AG08396 (cell line): ENCODE results near the gene CDK8.
"Not testable (repeated sequence)": the region's sequence is repeated elsewhere in the genome, so short reads cannot be mapped to it uniquely, and the experiment has no call there.

Source experiments
- DNase-seq: peaks from one replicate; pipeline ENCODE4 v3.0.0; 2012; ENCODE audit warnings: low spot score, mixed read lengths

CDK8 gene

DNA sequence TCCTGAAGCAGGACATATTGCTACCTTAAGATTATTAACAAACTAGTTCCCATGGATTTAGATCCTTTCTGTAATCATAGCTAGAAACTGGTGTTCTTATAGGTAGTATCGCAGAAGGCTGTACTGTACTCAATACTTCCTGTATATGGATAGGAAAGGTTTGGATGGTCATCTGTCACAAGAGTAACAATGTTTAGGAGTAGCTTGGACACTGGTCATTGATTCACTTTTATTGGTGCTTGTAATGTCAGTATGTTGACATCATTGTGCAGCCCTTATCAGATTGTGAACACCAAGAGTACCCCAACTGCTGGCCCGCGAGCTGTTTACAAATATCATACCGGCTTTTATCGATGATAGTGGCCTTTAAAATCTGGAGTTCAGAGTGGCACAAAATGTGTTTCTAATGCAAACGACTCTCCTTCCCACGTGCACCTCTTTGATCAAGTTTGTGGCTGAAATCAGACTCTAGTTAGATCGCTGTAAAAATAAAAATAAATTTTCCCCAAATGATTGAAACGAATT, 605 bp upstream of the CDK8 start:
- DNase-seq, result no peak

DNA sequence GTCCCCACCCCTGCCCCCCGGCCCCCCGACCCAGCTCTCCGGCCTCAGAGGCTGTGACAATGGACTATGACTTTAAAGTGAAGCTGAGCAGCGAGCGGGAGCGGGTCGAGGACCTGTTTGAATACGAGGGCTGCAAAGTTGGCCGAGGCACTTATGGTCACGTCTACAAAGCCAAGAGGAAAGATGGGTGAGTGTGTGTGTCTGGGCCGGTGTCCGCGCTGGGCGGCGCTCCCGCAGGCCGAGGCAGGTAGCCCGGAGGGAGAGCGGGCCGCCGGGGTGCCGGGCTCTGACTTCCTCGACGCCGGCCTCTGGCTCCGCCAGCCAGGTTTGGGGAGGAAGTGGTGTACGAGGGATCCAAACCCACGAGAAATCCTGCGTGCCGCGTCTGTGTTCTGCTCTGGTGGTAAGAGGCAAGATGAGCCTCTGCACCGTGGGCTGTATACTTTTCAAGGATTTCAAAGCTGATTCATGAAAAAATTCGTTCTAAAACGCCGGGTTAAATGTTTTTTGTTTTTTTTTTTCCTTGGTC, 718 bp downstream of the CDK8 start:
- DNase-seq, result peak; percentile 47

DNA sequence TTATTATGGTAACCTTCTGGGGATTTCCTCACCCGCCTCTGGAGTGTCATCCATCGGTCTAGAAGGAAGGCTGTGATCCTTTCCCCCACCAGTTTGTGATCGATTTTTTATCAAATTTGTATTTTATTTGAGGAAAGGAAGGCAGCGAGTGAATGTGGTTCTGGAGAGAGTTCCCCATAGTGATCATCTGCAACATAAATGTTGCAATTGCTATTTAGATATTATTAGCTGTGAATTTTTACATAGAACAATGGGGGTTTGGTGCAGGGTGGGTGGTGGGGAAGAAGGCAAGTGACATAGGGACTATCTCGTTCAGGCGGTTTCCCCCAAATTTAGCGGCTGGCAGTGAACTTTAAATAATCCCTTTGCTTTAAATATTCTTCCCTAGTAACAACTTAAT, 1.2 kb downstream of the CDK8 start:
- DNase-seq, result no peak

DNA sequence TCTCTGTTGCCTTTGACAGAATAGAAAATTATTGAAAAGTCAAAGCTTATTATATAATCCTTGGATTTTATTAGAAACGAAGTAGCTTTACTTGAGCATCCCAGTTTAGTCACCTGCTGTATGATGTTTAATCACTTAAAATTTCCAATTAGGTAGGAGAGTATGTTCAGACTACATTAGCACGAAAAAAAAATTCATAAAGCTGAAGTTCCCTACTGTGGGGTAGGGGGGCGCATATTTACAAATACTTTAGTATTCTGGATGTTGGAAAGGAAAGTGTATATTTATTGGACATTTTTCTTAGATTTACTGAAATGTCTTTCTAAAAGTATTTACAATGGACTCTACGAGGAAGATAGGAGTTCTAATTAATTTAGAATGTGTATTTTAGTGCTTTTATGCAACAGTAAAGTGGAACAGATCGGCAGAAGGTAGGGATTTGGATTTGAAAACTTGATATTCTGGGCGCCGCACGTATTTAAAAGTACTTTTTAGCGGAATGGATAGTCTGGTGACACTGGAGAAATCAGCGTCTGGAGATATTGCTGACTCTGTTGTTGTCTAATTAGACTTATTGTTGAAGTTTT, 1.9 kb downstream of the CDK8 start:
- DNase-seq, result no peak

DNA sequence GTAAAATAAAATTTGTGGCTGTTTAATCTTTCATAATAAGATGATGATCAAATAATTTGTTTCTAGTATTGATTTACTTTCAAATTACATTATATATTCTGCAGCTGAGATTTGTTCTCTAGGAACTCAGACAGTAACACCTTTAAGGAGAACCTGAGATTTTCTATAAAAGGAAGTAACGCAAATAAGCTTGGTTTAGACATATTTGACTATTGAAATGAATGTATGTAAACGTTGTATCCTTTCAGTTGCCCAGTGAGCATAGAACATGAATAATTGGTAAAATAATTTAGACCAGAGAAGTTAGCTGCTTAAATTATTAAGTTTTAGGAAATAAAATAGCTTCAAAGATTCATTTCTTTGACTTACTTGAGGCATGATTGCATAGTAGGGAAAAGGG, 3.1 kb downstream of the CDK8 start:
- DNase-seq, result no peak

DNA sequence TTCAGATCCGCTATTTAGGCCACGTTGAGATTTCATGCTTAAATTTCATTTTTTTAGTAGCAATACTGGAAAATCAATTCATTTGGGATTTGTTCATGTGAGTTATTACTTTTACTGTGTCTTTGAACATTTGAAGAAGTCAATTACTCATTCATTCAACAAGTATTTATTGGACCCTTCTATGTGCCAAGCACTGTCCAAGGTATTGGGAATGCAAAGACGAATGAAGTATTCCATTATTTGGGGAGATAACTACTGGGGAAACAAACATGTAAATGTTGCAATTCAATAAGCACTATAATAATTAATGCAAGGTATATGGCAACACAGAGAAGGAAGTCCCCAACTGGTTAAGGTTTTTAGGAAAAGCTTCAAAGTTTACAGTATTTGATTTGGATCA, 5.7 kb downstream of the CDK8 start:
- DNase-seq, result no peak

DNA sequence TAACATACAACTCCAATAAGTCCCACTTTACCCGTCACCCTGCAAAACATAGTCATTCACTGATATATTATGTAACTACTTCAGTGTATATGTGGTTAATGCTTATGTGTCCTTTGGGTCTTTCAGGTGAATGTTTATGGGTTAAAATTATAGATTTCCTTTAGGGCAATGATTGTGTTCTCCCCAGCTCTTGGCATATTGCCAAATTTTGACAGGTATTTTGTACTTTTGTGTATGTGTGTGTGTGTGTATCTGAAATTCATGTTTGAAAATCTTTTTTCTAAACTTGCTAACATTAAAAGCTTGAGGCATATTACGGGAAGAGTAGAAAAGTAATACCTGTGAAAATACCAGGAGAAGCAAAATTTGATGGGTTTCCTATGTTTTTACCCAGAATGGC, 8.2 kb downstream of the CDK8 start:
- DNase-seq, result no peak

DNA sequence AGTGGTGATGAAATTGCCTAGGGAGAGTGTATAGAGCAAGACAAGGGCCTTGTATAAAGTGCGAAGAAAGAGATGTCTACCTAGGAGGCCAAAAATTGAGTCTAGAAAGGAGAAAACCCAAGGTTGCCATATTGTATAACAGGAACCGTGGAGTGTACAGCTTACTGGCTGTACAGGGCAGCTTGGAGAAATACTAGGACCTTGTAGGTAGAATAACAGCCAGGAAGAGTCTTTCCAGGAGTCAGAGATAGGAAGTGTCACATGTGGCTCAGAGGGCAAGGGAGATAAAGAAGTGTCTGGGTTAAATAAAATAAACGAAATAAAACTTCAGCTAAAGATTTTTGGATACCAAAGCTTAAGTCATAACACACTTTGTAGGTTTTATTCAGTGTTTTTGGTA, 12.4 kb downstream of the CDK8 start:
- DNase-seq, result no peak

DNA sequence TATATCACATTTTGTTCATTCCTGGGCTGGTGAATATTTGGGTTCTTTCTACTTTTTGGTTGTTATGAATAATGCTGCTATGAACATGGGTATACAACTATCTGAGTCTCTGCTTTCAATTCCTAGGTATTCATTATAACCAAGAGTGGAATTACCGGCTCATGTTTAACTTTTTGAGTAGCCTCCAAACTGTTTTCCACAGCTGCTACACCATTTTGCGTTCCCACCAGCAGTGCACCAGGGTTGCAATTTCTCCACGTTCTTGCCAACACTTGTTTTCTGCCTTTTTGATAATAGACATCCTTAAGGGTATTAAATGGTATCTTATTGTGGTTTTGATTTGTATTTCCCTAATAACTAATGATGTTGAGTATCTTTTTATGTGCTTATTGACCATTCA, 16.8 kb downstream of the CDK8 start:
- no peak for DNase-seq

DNA sequence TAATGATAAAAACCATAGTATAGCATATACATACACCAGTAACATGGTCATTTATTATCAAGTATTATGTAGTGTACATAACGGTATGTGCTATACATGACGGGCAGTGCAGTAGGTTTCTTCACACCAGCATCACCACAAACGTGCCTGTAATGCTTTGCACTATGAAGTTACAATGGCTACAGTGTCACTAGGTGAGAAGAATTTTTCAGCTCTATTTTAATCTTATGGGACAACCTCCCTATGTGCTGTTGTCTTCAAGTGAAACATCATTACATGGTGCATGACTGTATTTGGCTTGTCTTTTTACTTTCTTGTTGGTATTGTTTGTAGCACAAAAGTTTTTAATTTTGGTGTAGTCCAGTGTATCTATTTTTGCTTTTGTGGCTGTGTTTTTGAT, 18.7 kb downstream of the CDK8 start:
- no peak for DNase-seq

DNA sequence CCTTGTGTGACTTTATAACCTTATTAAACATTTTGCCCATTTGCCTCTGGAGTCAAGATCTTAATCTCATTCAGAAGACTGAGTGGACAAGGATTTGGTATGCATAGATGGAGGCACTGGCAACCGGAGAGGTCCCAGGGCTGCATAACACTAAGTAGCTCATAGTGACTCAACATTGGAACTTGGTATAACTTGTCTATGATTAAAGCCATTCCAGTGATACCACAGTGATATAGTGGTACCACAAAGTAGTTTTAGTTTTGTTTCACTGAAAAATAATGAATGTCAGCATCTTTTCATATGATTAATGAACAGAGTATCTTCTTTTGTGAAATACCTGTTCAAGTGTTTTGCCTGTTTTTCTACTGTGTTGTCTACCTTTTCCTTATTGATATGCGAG, 26.4 kb downstream of the CDK8 start:
- peak; percentile 58 for DNase-seq

DNA sequence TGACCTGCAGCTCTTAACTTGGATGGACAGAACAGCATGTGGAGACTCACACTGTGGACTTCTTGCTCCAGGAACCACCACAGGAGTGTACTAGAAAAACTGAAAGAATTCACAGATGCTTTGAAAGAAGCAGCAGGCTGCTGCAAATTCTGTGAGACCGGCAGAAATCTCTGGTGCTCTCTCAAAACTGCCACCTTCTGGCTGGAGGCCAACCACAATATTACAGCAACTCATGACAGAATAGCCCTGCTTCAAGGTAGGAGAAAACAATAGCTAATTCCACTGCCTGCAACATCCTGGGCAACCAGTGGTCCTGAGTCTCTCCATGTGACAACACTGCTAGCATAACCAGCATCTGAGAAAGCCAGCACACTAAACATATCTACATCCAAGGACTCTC, 26.9 kb downstream of the CDK8 start:
- no peak for DNase-seq

DNA sequence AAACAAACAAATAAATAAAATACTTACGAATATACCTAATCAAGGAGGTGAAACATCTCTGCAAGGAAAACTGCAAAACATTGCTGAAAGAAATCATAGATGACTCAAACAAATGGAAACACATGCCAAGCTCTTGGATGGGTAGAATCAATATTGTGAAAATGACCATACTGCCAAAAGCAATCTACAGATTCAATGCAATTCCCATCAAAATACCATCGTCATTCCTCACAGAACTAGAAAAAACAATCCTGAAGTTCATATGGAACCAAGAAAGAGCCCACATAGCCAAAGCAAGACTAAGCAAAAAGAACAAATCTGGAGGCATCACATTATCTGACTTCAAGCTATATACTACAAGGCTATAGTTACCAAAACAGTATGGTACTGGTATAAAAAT, 32.0 kb downstream of the CDK8 start:
- not testable (repeated sequence) for DNase-seq

DNA sequence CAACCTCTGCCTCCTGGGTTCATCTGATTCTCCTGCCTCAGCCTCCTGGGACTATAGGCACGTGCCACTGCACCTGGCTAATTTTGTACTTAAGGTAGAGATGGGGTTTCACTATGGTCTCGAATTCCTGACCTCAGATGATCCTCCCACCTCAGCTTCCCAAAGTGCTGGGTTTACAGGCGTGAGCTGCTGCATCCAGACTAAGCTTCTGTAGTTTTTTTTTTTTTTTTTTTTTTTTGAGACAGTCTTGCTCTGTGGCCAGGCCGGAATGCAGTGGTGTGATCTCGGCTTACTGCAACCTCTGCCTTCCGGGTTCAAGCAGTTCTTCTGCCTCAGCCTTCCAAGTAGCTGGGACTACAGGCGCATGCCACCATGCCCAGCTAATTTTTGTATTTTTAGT, 34.9 kb downstream of the CDK8 start:
- not testable (repeated sequence) for DNase-seq

DNA sequence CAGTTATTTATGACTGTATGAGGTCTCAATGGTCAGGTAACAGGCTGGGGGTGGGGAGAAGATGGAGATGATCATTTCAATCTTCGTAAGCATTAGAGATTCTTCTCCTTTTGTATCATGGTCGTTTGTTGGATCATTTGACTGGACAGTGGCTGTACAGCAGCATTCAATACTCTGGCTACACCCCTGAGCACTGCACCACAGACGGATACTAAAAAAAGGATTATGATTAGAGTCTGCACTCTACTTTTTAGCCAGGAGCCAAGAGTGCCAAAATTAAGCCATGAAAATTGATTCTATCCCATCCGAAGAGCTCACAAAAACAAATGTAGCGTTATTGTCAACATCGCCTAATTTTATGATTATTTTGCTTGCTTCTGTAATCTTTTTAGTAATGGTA, 41.9 kb downstream of the CDK8 start:
- no peak for DNase-seq

DNA sequence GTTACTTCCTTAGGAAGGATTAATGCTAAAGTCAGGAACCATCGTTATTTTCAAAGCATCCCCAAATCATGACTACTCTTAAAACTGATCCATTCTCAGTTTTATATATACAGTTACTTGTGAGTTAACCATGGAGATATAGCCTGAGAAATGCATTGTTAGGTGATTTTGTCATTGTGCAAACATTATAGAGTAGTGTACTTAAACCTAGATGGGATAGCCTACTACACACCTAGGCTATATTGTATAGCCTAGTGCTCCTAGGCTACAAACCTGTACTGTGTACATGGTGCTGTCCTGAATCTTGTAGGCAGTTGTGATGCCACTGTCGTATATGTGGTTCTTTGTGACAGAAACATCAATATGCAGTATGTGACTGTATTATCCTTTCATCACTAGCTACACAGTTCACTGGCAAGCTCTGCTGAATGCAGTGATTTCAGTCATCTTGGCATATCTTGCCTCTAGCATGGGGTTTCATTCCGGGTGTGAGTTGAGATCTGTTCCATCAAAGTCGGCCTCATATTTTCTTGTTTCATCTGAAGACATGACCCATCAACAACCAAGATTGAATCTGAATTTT, 45.3 kb downstream of the CDK8 start:
- DNase-seq, result no peak

DNA sequence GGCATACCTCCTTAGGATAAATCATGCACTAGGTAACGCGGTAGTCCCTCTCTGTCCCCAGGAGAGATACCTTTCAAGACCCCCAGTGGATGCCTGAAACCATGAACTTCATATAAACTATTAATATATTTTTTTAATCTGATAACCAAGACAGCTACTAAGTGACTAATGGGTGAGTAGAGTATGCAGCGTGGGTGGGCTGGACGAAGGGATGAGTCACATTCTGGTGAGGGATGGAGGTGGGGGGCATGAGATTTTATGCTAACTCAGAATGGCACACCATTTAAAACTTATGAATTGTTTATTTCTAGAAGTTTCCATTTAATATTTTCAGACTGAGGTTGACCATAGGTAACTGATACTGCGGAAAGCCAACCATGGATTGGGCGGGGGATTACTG, 46.2 kb downstream of the CDK8 start:
- peak; percentile 19 for DNase-seq

DNA sequence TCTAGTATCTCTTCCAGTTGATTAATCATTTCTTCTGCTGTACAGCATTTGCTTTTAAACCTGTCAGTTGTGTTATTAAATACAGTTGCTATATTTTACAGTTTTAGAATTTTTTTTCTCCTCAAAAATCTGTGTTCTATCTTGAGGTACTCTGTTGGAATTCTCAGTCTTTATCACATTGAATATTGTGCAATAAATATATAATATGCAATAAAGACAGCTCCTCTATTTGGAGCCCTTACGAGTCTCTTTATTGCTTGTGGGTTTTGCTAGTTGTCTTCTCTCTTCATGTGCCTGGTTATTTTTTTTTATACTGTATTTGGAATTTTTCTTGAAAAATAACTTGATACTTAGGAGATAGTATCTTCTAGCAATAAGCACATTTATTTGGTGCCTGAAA, 51.7 kb downstream of the CDK8 start:
- no peak for DNase-seq

DNA sequence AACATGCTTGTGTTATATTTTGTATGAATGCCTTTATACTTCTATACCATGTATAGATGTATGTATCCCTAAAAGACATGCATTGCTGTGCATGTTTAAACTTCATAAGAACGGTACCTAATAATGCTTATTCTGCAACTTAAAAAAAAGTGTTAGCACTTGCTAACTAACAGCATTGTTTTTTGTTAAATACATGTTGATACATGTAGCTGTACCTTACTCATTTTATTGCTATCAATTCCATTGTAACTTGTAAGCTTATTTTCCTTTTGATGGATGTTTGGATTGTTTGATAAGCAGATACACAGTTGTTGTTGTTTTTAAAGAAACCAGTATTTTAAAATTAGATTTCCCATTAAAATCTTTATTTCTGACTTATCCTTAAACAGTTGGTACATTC, 53.8 kb downstream of the CDK8 start:
- no peak for DNase-seq

DNA sequence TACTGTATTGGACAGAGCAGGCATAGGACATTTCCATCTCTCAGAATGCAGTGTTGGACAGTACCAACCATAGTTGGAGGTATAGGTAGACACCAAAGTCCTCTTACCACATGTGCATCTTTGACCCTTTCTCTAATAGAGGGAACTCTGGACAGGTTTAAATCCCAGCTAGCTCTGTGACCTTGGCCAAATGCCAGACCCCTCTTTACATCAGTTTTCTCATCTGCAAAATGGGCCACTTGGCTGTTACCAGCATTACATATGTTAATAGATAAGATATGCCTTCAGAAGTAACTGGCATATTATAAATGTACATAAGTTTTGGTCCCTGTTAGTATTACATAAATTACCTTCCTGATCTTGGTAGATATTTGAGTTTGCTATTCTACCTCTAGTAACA, 54.3 kb downstream of the CDK8 start:
- DNase-seq, result no peak

DNA sequence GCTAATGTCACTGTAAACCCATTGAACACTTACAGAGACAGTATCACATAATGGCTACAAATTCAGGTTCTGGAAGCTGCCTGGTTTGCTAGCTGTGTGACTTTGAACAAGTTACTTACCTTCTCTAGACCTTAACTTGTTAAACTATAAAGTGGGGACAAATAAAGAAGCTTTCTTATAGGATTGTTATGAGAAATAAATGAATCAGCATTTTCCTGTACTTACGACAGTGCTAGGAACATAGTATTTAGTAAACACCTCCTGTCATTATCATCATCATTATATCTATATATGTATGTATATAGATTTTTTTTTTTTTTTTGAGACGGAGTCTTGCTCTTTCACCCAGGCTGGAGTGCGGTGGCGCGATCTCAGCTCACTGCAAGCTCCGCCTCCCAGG, 54.9 kb downstream of the CDK8 start:
- DNase-seq, result no peak

DNA sequence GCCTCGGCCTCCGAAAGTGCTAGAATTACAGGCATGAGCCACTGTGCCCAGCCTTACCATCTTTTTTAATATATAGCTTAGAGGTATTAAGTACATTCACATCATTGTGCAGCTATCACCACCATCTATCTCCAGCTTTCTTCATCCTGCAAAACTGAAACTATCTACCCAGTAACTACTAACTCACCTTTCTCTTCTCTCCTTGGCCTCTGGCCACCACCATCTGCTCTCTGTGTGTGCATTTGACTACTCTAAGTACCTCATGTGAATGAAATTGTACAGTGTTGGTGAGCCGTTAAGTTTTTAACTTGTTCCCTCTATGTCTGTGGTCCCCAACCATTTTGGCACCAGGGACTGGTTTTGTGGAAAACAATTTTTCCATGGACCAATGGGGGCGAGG, 56.1 kb downstream of the CDK8 start:
- DNase-seq, result no peak

DNA sequence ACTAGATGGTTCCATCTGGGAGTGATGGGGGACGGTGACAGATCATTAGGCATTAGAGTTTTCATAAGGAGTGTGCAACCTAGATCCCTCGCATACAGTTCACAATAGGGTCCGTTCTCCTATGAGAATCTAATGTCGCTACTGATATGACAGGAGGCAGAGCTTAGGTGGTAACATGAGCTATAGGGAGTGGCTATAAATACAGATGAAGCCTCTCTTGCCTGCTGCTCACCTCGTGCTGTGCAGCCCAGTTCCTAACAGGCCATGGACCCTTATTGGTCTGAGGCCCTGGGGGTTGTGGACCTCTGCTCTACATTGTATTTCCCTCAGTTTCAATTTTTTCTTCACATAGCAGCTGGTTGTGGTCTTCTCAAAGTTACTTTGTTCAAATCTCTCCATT, 56.5 kb downstream of the CDK8 start:
- no peak for DNase-seq

DNA sequence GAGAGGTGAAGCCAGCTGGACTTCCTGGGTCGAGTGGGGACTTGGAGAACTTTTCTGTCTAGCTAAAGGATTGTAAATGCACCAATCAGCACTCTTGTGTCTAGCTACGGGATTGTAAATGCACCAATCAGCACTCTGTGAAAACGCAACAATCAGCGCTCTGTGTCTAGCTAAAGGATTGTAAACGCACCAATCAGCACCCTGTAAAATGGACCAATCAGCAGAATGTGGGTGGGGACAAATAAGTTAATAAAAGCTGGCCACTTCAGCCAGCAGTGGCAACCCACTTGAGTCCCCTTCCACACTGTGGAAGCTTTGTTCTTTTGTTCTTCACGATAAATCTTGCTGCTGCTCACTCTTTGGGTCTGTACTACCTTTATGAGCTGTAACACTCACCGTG, 58.1 kb downstream of the CDK8 start:
- DNase-seq, result not testable (repeated sequence)
